ENCODE data around the gene OCIAD1. TPM values are rescaled to one million over a fixed set of nuclear protein-coding genes. Genes with fewer than 3 reads are reported as not detected.

The OCIAD1 gene, protein sequence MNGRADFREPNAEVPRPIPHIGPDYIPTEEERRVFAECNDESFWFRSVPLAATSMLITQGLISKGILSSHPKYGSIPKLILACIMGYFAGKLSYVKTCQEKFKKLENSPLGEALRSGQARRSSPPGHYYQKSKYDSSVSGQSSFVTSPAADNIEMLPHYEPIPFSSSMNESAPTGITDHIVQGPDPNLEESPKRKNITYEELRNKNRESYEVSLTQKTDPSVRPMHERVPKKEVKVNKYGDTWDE
- total RNA-seq (ENCODE audit: low replicate concordance), result 132 and 148 TPM in 2 replicates
- long read RNA-seq, transcript OCIAD1-201 (9 exons, 1,414 nt), result major isoform, 60 of 154 reads
- long read RNA-seq, transcript OCIAD1-202 (9 exons, 1,594 nt), result minor isoform, 39 of 154 reads
- long read RNA-seq, partial matches to known transcripts, result 18 of 154 reads
- long read RNA-seq, other reads (novel, unspliced or antisense), result 29 of 154 reads

DNA sequence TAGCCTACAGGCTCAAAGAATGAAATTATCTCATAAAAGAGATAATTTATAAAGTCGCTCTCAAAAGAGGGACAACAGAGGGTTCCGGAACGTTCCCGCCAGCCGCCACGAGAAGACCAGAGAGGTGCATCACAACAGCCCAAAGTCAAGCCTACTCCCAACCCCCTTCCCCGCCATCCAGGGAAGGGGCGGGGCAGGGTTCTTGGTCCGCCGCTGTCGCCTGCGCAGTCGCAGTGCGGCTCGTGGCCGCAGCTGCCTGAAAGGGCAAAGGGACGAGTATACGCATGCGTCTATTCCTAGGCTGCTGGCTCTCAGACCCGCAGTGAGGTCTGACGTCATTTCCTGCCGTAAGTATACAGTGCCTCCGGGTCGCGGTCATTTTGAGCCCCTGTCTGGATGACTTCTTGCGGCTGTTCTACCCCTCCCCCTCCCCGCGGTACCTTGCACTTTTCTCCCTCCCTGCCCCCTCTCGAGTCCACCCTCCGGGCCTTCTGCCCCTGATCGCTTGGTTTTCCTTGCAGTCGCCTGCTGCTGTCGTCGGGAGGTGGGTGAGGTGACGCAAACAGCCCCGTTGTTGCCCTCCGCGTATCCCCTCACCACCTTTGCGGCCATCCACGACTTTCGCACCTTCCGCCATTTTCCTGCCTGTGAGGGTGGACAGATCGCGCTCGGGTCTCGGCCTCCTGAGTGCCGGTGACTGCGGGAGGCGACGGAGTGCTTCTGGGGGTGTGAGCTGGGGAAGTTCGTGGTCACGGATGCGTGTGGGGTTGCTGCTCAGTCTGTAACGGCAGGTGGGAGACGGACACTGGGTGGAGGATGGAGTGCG, at the start of gene OCIAD1:
Gene OCIAD1, plus strand, starts transcription at position 383 of the 826 bp plus-strand sequence. CDS start 1,537 bp downstream, outside the sequence.
- Mint-ChIP-seq H3K4me3 (peak within 1 kb of the TSS; percentile 100), H3K36me3 (peaks cover 9% of the 10 kb centered on the region), H3K9me3 (no peaks in the 10 kb centered on the region), H3K27ac (peak within 1 kb of the TSS; percentile 99), H3K27me3 (peaks cover 5% of the 10 kb centered on the region), H3K4me1 (ENCODE audit: unreplicated experiment) (peaks cover 14% of the 10 kb centered on the region)
- DNase-seq (ENCODE audit: extremely low spot score, unreplicated experiment), result peak; percentile 95
- TF ChIP-seq, protein P1, sequence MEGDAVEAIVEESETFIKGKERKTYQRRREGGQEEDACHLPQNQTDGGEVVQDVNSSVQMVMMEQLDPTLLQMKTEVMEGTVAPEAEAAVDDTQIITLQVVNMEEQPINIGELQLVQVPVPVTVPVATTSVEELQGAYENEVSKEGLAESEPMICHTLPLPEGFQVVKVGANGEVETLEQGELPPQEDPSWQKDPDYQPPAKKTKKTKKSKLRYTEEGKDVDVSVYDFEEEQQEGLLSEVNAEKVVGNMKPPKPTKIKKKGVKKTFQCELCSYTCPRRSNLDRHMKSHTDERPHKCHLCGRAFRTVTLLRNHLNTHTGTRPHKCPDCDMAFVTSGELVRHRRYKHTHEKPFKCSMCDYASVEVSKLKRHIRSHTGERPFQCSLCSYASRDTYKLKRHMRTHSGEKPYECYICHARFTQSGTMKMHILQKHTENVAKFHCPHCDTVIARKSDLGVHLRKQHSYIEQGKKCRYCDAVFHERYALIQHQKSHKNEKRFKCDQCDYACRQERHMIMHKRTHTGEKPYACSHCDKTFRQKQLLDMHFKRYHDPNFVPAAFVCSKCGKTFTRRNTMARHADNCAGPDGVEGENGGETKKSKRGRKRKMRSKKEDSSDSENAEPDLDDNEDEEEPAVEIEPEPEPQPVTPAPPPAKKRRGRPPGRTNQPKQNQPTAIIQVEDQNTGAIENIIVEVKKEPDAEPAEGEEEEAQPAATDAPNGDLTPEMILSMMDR (conservative IDR thresholded peaks at IDR 0.05), result no peak

DNA sequence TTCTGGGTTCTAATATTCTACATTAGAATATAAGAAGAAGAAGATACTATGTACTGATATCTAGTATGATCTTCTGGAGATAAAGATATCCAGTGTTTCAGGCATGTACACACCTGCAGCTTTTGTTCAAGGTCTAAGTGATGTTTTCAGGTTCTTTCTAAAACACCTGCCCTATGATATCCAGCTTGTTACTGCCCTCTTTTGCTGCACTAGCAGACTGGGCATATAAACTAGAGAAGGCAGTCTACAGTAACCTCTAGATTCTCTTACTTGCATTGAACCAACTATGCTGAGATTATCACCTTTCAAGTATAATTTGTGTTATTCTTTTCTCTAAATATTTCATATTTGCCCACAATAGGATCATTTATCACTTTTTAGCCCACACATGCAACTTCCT, 48.9 kb upstream of the OCIAD1 start:
- Mint-ChIP-seq H3K4me3 (peak overlapping the region; percentile 48), H3K9me3 (no peaks in the 10 kb centered on the region), H3K27me3 (no peaks in the 10 kb centered on the region), H3K4me1 (ENCODE audit: unreplicated experiment) (peaks cover 35% of the 10 kb centered on the region), H3K36me3 (no peaks in the 10 kb centered on the region), H3K27ac (no peak overlapping the region)
- TF ChIP-seq, protein P1 (conservative IDR thresholded peaks at IDR 0.05), result no peak
- DNase-seq (ENCODE audit: extremely low spot score, unreplicated experiment), result no peak

DNA sequence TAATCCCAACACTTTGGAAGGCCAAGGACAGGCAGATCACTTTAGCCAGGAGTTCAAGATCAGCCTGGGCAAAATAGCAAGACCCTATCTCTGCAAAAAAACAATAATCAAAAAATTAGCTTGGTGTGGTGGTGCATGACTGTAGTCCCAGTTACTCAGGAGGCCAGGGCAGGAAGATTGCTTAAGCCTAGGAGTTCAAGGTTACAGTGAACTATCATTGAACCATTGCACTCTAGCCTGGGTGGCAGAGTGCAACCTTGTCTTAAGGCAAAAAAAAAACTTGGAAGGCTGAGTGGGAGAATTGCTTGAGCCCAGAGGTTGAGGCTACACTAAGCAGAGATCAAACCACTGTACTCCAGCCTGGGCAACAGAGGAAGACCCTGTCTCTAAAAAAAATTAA, 45.6 kb upstream of the OCIAD1 start:
- H3K27me3 Mint-ChIP-seq, result no peaks in the 10 kb centered on the region
- no peak for DNase-seq (ENCODE audit: extremely low spot score, unreplicated experiment)
- H3K27ac Mint-ChIP-seq, result no peak overlapping the region
- peaks cover 18% of the 10 kb centered on the region for H3K4me1 Mint-ChIP-seq (ENCODE audit: unreplicated experiment)
- H3K36me3 Mint-ChIP-seq, result no peaks in the 10 kb centered on the region
- H3K9me3 Mint-ChIP-seq, result no peaks in the 10 kb centered on the region
- TF ChIP-seq, protein P1 (conservative IDR thresholded peaks at IDR 0.05), result no peak
- no peak overlapping the region for H3K4me3 Mint-ChIP-seq

DNA sequence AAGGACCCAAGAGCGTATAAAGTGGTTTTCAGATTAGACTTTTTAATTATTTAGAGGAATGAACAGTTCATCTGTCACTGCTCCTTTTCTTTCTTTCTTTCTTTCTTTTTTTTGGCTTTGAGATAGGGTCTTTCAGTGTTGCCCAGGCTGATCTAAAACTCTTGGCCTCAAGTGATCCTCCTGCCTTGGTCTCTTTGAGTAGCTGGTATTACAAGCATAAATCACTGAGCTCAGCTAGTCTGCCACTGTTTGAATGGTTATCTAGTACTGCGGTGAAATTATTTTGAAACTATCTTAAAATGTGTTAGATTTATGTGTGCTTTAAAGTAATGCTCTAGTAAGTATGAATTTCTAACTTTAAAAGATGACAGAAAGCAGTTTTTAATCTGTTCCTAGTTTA, 44.3 kb upstream of the OCIAD1 start:
- no peaks in the 10 kb centered on the region for H3K27me3 Mint-ChIP-seq
- no peak for DNase-seq (ENCODE audit: extremely low spot score, unreplicated experiment)
- H3K27ac Mint-ChIP-seq, result no peak overlapping the region
- H3K9me3 Mint-ChIP-seq, result no peaks in the 10 kb centered on the region
- TF ChIP-seq, protein P1 (conservative IDR thresholded peaks at IDR 0.05), result no peak
- no peak overlapping the region for H3K4me3 Mint-ChIP-seq
- peaks cover 7% of the 10 kb centered on the region for H3K4me1 Mint-ChIP-seq (ENCODE audit: unreplicated experiment)
- H3K36me3 Mint-ChIP-seq, result no peaks in the 10 kb centered on the region

DNA sequence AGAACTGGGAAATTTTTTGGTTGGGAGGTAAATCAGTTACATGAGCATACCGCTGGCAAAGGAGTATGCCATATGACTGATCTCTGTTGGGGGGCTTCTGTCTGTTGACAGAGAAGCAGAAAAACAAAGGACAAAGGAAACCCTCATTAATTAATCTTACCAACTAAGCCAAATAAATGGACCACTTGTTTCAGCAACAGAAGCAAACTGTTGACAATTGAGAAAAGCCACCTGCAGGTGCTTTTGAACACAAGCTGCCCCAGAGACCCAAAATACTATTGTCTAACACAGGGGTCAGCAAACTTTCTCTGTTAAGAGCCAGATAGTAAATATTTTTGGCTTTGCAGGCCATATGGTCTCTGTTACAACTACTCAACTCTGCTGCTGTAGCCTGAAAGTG, 43.8 kb upstream of the OCIAD1 start:
- no peaks in the 10 kb centered on the region for H3K9me3 Mint-ChIP-seq
- H3K27me3 Mint-ChIP-seq, result no peaks in the 10 kb centered on the region
- H3K4me3 Mint-ChIP-seq, result no peak overlapping the region
- TF ChIP-seq, protein P1 (conservative IDR thresholded peaks at IDR 0.05), result no peak
- no peaks in the 10 kb centered on the region for H3K36me3 Mint-ChIP-seq
- no peak for DNase-seq (ENCODE audit: extremely low spot score, unreplicated experiment)
- no peak overlapping the region for H3K27ac Mint-ChIP-seq
- peaks cover 7% of the 10 kb centered on the region for H3K4me1 Mint-ChIP-seq (ENCODE audit: unreplicated experiment)
